Measurements from ENCODE around the gene HES7.

Gene HES7

GRCh38 chr17:8142158-8142886, 18.4 kb upstream of the HES7 start:
- DNase-seq: no peak

- DNase-seq: no peak
Observed at GRCh38 chr17:8141741-8142140, 17.8 kb upstream of the HES7 start.

GRCh38 chr17:8141045-8141444, 17.1 kb upstream of the HES7 start:
- DNase-seq: no peak

- no peak for DNase-seq
Observed at GRCh38 chr17:8140065-8141029, 16.4 kb upstream of the HES7 start.

- peak; percentile 97 for DNase-seq
Observed at GRCh38 chr17:8138672-8139371, 14.9 kb upstream of the HES7 start.

GRCh38 chr17:8138374-8138671, 14.4 kb upstream of the HES7 start:
- DNase-seq: no peak

- DNase-seq: no peak
Observed at GRCh38 chr17:8137645-8138373, 13.9 kb upstream of the HES7 start.

GRCh38 chr17:8133941-8134340, 10.0 kb upstream of the HES7 start:
- no peak for DNase-seq

GRCh38 chr17:8133399-8133798, 9.5 kb upstream of the HES7 start:
- no peak for DNase-seq

- DNase-seq: no peak
Observed at GRCh38 chr17:8131844-8132441, 8.0 kb upstream of the HES7 start.

GRCh38 chr17:8128125-8128784, 4.3 kb upstream of the HES7 start:
- DNase-seq: no peak

GRCh38 chr17:8126491-8127066, 2.7 kb upstream of the HES7 start:
- peak; percentile 69 for DNase-seq

- DNase-seq: no peak
Observed at GRCh38 chr17:8125947-8126490, 2.1 kb upstream of the HES7 start.

GRCh38 chr17:8125154-8125946, 1.4 kb upstream of the HES7 start:
- no peak for DNase-seq

GRCh38 chr17:8124350-8125153, 646 bp upstream of the HES7 start:
- no peak for DNase-seq

GRCh38 chr17:8122924-8123694, 797 bp downstream of the HES7 start:
- no peak for DNase-seq

GRCh38 chr17:8122422-8122923, 1.4 kb downstream of the HES7 start:
- no peak for DNase-seq

GRCh38 chr17:8121681-8122421, 2.1 kb downstream of the HES7 start:
- DNase-seq: peak; percentile 42

Measured in NCI-H2171 (cell line).